OCI-LY3 (cell line): ENCODE measurements around the gene IDS.

Experiments used
- EZH2phosphoT487 ChIP-seq: fragments of 200-600 bp; shearing (Covaris generic); IDR thresholded peaks from 2 replicates; pipeline ENCODE4 v1.6.1; 2018; ENCODE audit warnings: antibody characterized with exemption, mixed run types, low read depth
- TF ChIP-seq, protein P1 (sequence below): fragments of 200-600, 300-600 bp; sonication (generic); IDR thresholded peaks from 2 replicates; pipeline ENCODE4 v1.5.1; 2014; ENCODE audit warnings: antibody characterized with exemption, low read length, low read depth

DNA sequence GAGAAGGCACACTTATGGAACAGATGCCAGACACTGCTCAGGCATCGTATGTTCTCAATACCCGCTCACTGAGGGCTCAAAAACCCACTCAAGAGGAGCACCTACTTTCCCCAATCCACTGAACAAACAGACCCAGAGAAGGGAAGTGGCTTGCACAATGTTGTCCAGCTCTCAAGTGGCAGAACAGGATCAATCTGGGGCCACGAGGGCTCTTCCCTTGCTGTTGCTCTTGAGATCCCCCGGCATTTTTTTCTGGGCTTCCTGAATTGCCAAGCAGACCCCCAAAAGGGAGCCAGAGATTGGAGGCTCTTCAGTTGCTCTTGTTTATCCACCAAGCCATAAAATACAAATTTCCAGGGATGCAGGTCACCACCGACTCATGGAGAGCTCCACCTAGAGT is 35.7 kb downstream of the IDS start:
- TF ChIP-seq, protein P1, sequence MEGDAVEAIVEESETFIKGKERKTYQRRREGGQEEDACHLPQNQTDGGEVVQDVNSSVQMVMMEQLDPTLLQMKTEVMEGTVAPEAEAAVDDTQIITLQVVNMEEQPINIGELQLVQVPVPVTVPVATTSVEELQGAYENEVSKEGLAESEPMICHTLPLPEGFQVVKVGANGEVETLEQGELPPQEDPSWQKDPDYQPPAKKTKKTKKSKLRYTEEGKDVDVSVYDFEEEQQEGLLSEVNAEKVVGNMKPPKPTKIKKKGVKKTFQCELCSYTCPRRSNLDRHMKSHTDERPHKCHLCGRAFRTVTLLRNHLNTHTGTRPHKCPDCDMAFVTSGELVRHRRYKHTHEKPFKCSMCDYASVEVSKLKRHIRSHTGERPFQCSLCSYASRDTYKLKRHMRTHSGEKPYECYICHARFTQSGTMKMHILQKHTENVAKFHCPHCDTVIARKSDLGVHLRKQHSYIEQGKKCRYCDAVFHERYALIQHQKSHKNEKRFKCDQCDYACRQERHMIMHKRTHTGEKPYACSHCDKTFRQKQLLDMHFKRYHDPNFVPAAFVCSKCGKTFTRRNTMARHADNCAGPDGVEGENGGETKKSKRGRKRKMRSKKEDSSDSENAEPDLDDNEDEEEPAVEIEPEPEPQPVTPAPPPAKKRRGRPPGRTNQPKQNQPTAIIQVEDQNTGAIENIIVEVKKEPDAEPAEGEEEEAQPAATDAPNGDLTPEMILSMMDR = no peak
- TF ChIP-seq EZH2phosphoT487 = no peak
